ENCODE data around the gene TCF20.

GRCh38 chr22:42236268-42236667 lies 34.2 kb downstream of the TCF20 start:
- no peak for TF ChIP-seq CTCF (IDR thresholded peaks at IDR 0.05)
- TF ChIP-seq POLR2A (IDR thresholded peaks at IDR 0.05), result no peak
